AG09319 (cell line): ENCODE data around the gene HEATR5A.
"Not testable (repeated sequence)": the region's sequence is repeated elsewhere in the genome, so short reads cannot be mapped to it uniquely, and the experiment has no call there.

ENCODE experiments used
- DNase-seq: peaks from one replicate; pipeline ENCODE4 v3.0.0-alpha.2; 2010; ENCODE audit warnings: low read depth; ENCODE audit errors: extremely low read depth
- TF ChIP-seq, protein P1 (sequence below): IDR thresholded peaks from 2 replicates; pipeline ENCODE4 v1.5.1; 2011; ENCODE audit warnings: low read depth, mild to moderate bottlenecking, inconsistent platforms, low read length, moderate library complexity

The HEATR5A gene

GRCh38 chr14:31386271-31386670, 34.1 kb downstream of the HEATR5A start:
- DNase-seq = no peak
- TF ChIP-seq, protein P1, sequence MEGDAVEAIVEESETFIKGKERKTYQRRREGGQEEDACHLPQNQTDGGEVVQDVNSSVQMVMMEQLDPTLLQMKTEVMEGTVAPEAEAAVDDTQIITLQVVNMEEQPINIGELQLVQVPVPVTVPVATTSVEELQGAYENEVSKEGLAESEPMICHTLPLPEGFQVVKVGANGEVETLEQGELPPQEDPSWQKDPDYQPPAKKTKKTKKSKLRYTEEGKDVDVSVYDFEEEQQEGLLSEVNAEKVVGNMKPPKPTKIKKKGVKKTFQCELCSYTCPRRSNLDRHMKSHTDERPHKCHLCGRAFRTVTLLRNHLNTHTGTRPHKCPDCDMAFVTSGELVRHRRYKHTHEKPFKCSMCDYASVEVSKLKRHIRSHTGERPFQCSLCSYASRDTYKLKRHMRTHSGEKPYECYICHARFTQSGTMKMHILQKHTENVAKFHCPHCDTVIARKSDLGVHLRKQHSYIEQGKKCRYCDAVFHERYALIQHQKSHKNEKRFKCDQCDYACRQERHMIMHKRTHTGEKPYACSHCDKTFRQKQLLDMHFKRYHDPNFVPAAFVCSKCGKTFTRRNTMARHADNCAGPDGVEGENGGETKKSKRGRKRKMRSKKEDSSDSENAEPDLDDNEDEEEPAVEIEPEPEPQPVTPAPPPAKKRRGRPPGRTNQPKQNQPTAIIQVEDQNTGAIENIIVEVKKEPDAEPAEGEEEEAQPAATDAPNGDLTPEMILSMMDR = no peak

GRCh38 chr14:31382221-31382620, 38.1 kb downstream of the HEATR5A start:
- DNase-seq = no peak
- TF ChIP-seq, protein P1 = no peak

GRCh38 chr14:31380106-31380505, 40.2 kb downstream of the HEATR5A start:
- TF ChIP-seq, protein P1 = no peak
- no peak for DNase-seq

DNA sequence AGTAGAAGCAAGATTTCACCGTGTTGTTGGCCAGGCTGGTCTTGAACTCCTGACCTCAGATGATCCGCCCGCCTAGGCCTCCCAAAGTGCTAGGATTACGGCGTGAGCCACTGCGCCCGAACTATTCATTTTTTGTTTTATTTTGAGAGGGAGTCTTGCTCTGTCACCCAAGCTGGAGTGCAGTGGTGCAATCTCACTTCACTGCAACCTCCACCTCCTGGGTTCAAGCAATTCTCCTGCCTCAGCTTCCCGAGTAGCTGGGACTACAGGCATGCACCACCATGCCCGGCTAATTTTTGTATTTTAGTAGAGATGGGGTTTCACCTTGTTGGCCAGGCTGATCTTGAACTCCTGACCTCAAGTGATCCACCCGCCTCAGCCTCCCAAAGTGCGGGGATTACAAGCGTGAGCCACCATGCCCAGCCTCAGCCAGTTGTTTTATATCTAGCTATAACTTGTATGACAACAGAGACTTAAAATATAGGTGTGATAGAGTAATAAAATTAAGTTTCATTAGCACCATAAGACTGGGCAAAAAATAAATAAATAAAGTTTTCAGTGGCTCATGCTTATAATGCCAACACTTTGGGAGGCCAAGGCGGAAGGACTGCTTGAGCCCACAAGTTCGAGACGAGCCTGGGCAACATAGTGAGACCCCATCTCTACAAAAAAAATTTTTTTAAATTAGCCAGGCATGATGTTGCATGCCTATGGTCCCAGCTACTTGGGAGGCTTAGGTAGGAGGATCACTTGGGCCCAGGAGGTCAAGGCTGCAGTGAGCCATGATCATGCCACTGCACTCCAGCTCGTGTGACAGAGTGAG, 41.0 kb downstream of the HEATR5A start:
- DNase-seq = not testable (repeated sequence)

DNA sequence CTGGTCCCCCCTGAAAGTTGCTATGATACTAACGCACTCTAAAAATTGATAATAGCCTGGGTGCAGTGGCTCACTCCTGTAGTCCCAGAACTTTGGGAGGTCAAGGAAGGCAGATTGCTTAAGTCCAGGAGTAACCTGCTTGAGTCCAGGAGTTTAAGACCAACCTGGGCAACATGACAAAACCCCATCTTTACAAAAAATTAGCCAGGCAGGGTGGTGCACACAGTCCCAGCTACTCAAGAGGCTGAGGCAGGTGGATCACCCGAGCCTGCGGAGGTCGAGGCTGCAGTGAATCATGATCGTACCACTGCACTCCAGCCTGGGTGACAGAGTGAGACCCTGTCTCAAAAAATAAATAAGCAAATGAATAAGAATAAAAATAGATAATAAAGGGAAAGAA, 42.9 kb downstream of the HEATR5A start:
- TF ChIP-seq, protein P1 = no peak
- DNase-seq = no peak

GRCh38 chr14:31371646-31372045, 48.7 kb downstream of the HEATR5A start:
- no peak for DNase-seq
- TF ChIP-seq, protein P1 = no peak

DNA sequence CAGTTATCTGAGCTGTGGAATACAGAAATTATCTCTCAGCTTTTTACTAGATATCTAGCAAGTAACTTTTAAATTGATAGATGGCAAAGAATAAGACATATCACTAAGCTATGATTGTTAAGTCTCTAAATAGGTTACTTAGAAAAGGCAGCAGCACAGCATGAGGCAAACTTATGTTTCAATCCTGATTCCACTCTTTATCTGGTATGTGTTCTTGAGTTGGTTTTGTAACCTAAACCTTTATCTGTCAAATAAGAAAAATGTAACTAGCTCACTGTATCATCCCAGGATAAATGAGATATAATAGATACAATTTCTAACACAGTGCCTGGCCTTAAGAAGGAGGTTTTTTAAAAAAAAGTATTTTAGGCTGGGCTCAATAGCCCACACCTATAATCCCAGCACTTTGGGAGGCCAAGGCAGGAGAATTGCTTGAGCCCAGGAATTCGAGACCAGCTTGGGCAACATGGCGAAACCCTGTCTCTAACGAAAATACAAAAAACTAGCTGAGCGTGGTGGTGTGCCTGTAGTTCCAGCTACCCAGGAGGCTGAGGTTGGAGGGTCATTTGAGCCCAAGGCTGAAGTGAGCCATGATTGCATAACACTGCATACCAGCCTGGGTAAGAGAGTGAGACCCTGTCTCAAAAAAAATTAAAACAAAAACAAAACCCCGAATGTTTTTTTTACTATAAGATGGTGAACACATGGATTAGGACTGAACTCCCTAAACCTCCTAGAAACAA, 56.8 kb downstream of the HEATR5A start:
- no peak for DNase-seq
- TF ChIP-seq, protein P1 = no peak
